Hepatic stellate cell (primary cell): Measurements from ENCODE around the gene CAPN13.

Experiments used
- DNase-seq: peaks from one replicate; pipeline ENCODE4 v3.0.0; 2011; ENCODE audit warnings: low spot score

The CAPN13 gene

DNA sequence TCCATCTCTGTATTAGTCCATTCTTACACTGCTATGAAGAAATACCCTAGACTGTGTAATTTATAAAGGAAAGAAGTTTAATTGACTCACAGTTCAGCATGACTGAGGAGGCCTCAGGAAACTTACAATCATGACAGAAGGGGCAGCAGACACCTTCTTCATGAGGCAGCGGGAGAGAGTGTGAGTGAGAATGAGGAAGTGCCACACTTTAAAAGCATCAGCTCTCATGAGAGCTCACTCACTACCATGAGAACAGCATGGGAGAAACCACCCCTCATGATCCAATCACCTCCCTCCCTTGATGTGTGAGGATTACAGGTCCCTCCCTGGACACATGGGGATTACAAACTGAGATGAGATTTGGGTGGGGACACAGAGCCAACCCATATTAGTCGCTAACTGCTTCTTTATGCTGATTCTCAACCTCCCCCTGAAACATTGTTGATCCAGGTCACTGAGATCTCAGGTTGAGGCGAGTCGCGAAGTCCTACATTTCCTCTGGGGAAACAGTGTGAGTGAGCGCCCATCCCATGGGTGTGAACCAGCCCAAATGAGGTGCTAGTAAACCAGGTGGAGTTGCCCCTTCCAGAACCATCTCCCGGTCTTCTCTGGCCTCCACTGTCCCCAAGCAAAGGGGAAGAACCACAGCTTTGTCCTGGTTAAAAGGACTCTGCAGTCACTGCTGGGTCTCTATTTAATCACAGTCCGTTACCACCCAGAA is 123.8 kb downstream of the CAPN13 start:
- no peak for DNase-seq

DNA sequence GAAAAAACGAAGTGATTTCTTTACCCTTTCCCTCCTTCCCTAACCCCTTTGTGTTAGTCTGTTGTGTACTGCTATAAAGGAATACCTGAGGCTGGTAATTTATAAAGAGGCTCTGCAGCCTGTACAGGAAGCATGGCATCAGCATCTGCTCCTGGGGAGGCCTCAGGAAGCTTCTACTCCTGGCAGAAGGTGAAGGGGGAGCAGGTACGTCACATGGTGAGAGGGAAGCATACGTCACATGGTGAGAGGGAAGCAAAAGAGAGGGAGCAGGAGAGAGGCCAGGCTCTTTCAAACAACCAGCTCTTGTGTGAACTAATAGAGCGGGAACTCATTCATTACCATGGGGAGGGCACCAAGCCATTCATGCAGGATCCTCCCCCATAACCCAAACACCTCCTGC is 126.2 kb downstream of the CAPN13 start:
- no peak for DNase-seq

DNA sequence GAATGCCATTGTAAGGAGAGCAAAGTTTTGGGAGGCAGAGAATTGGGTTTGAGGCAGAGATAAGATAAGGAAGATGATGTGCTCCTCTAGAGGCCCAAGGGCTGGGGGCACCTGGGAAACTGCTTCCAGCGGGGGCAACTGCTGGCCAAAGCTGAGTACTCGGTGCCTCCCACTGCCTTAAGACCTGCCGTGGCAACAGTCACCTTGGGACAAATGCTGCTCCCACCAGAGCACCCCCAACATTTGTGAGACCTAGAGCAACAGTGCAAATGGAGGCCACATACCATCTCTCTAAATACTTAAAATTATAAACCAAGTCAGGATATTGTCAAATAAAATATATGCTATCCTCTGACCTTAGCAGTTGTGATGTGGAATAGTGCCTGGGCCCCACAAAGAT is 127.1 kb downstream of the CAPN13 start:
- no peak for DNase-seq

DNA sequence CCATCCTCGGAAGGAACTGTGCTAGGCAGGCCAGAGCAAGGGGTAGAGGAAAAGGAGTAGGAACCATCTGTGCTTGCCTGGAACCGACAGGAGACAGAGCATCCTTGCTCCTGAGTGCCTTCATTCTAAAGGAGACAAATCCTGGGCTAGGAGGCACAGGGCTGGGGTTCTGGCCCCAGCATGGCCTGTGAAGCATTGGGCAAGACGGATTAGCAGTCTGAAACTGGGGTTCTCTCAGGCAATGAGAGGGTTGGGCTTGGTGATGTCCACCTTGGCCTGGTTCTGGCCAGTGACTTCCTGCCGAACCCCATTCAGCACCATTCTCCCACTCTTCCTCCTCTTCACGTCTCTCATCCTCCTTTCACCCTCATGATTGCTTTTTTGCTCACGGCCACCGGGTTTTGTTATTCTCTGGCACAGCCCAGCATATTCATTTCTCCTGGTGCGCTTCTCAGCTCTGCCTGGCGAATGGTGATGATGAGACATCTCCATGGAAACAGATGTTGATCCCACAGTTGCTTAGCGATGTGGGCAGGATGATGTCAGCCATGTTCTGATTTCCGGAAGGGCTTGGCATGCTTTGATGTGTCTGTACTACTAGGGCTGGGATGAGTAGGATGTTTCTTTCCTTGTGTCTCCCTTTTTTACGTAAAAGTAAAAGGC is 127.7 kb downstream of the CAPN13 start:
- DNase-seq, result no peak

DNA sequence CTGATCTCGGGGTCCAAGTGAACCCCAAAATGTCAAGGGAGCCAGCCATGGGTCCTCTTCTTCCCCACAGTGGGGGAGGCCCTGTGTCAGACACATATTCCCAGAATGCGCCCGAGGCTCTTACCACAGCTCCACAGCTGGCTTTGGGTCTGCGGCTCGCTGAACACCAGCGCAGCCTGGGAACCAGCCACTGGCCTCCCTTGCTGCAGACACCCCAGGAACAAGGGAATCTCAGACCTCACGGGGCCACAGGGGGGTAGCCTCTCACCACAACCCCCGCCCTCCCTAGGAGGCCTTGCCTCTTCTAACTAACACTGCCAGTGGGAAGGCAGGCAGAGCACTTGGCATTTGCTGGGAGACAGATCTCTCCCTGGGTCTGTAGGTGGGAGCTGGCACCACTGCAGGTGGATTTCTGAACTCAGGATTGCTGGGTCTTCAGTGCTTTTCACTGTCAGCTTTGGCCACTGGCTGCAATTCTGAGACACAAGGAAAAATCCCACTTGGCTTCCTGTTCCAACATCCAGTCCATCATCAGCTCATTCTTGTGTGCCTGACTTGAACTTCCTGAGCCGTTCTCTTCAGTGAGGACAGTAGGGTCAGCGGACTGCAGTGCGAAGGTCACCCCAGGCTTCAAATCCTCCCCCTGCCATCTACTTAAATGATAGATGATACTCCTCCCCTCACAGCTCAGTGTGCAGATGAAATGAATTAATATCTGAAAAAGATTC is 128.7 kb downstream of the CAPN13 start:
- DNase-seq, result no peak

DNA sequence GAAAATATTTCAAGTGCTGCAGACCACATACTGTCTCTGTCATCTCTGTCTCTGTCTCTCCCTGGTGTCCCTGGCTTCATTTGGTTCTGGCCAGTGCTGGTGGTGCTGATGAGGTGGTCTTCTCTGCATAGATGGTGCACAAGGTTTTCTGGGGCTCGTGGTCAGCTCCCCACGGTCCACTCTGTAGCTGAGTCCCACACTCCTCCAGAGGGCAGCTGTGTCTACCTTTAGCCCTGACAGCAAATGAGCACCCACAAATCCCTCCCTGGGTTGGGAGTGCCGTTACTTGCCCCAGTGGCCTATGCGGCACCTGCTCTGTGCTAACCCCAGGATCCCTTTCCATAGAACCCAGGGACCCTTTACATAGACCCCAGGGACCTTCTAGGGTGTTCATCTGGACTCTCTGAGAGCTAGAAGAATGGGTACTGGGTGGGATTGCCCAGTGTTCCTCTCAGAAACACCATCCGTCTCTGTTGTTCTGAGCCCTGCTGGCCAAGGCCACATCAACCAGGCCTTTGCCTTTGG is 129.3 kb downstream of the CAPN13 start:
- DNase-seq, result no peak

DNA sequence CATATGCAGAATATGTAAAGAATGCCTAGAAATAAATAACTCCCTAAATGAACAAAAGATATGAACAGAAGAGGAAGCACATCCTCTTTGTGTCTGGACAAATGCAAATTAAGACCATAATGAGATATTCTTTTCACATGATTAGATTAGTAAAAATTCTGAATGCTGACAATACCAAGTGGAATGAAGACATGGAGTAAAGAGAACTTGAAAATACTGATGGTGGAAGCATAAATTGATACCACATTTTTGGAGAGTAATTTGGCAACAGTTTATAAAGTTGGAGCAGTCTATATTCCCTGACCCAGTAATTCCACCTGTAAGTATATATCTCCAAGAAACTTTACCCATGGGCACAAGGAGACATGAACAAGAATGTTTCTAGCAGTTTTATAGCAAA is 130.0 kb downstream of the CAPN13 start:
- DNase-seq, result no peak

DNA sequence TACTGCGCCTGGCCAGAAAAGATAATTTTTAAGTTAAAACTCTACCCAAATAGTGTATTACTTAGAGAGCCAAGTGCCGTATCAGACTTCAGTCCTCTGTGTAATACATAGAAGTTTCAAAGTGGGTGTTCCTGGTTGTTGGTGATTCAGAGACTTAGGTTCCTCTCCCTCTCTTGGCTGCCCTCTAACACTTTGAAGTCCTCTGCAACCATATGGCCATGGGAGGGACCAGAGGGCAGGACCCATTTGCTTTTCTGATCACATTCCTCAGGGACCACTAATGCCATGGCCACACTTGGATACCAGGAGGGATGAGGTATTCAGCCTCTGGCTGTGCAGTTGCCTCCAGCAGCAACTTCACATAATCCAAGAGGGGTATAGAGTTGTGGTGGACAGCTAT is 131.5 kb downstream of the CAPN13 start:
- DNase-seq, result no peak

DNA sequence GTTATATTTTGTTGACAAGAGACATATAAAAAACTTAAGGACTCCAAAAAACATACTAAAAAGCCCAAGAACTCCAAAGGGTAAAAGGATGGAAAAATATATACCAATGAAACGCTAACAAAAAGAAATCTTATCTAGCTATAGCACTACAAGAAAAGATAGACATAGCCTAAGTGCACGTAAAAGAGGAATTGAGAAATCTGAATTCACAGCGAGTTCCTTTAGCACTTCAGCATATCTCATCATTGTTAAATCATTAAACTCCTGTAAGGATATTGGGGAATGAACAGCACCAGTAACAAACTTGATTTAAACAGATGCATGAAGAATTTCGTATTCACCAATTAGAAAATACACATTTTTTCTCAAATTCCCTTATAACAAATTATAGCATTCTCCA is 134.1 kb downstream of the CAPN13 start:
- no peak for DNase-seq
